Measurements from ENCODE around the gene CADPS.

The CADPS gene

DNA sequence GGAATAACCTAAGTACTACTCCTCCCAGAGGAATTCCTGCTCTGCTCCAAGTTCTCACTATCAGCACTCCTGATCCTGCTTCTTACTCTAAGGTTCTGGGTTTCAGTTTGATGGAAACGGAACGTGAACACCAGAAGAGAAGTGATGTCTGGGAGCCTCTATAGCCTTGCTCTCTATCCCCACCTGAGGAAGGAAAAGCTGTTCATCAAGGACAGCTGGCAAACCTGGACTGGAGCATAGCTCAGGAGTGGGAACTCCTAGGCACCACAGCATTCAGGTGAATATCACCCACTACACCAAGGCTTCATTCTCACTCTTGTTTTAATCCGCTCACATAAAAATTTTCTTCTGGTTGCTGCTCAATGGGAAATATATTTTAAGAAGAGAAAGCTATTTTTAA lies 13.0 kb upstream of the CADPS start:
- DNase-seq = no peak
- H3K36me3 Mint-ChIP-seq (ENCODE audit: low read depth) = no peaks in the 10 kb centered on the region
- H3K27ac Mint-ChIP-seq = no peak overlapping the region
- H3K27me3 Mint-ChIP-seq = no peaks in the 10 kb centered on the region
- H3K9me3 Mint-ChIP-seq = peaks cover 3% of the 10 kb centered on the region
- no peaks in the 10 kb centered on the region for H3K4me1 Mint-ChIP-seq (ENCODE audit: low read depth)
- H3K4me3 Mint-ChIP-seq = no peak overlapping the region

DNA sequence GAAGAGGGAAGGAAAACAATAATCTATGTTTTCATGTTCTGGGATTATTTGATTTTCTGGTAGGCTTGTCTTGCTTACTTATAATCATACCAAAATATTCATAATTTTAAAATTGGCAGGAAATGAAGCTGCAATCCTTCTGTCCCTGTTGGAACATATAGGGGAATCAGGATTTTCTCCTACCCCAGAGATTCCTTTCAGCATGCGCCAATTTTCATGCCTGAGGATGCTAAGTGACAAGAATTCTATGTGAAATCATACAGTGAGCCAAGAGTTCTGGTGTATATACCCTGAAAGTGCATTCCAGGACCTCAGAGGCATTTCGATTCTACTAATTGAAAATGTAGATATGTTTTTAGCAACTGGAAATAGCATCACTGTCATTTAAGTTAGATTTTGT lies 9.9 kb upstream of the CADPS start:
- Mint-ChIP-seq H3K27me3 (peaks cover 6% of the 10 kb centered on the region), H3K4me3 (no peak overlapping the region), H3K9me3 (peaks cover 3% of the 10 kb centered on the region), H3K36me3 (ENCODE audit: low read depth) (no peaks in the 10 kb centered on the region), H3K4me1 (ENCODE audit: low read depth) (no peaks in the 10 kb centered on the region), H3K27ac (no peak overlapping the region)
- no peak for DNase-seq

DNA sequence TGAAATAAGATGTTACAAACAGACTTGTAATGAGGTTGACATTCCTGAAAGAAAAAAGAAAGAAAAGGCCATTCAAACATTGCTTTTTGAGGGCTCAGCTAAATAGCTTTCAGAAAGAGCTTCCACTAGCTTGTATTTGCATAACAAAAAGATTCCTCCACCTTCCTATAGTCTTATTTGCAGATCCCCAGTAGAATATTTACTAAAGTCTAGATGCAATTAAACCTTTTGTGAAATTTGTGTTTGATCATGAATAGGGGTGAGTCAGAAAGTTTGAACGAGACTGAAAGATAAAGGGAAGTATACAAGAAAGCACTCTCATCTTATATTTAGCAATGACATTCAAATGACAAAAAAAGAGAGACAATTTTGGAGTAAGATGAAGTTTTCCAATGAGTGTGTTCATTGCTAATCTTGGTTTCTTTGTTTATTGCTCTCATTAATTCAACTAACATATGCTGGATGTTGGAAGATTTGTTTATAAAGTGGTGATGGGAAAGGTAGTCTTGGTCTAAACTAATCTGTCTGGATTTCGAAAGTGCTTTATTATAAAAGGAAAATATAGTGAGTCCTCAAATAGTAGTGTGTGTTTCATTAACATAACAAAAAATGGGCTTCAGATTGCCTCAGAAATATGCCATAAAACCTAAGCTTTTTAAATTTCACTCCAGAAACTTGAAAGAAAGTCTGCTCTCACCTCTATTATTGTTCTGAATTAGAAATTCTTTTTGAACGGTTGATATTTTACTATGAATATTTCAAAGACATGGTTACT lies 9.1 kb upstream of the CADPS start:
- DNase-seq = no peak
- no peaks in the 10 kb centered on the region for H3K4me1 Mint-ChIP-seq (ENCODE audit: low read depth)
- H3K27me3 Mint-ChIP-seq = peaks cover 7% of the 10 kb centered on the region
- H3K4me3 Mint-ChIP-seq = no peak overlapping the region
- H3K27ac Mint-ChIP-seq = no peak overlapping the region
- H3K9me3 Mint-ChIP-seq = no peaks in the 10 kb centered on the region
- H3K36me3 Mint-ChIP-seq (ENCODE audit: low read depth) = no peaks in the 10 kb centered on the region

DNA sequence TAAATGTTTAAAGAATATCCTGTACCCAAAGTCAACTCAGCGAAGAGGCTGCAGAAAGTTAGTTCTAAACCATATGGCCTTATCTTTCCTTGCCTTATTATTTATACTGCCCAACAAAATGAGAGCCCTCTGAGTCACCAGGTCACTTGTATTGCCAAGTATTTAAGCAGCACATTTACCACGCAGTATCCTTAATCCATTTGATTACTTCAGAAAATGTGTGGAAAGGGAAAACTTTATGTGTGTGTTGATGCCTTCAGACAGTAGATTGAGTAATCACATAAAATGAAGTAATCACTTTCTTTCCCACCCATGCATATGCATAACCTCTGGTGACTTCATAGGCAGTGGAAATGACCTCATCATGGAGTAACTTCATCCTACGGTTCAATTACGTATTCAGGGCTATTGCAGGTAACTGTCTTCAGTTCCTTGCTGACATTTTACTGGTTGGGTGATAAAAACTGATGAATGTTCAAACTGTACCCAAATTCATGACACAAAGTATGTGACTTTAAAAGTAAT lies 7.5 kb upstream of the CADPS start:
- Mint-ChIP-seq H3K4me1 (ENCODE audit: low read depth) (no peaks in the 10 kb centered on the region), H3K4me3 (no peak overlapping the region), H3K36me3 (ENCODE audit: low read depth) (no peaks in the 10 kb centered on the region), H3K9me3 (peaks cover 3% of the 10 kb centered on the region), H3K27me3 (peaks cover 16% of the 10 kb centered on the region), H3K27ac (no peak overlapping the region)
- no peak for DNase-seq

DNA sequence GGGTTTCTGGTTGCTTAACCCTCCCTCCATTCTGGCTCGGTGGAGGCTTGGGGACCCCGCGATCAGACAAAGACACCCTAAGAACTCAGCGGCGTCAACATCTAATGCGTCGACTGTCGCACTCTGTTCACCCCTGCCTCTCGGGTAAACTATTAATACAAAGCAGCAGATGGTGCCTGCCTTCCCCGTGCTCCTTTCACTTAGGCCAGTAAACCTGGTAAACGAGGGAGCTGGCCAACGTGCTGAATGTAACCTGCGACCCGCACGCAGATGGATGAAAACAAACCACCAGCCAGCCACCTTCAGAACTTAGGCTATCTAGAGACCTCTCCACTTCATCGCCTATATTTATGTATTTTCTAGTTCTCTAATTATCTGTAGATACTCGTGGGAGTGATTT lies 848 bp upstream of the CADPS start:
- H3K27me3 Mint-ChIP-seq = peaks cover 66% of the 10 kb centered on the region
- no peak overlapping the region for H3K27ac Mint-ChIP-seq
- no peak overlapping the region for H3K4me3 Mint-ChIP-seq
- no peaks in the 10 kb centered on the region for H3K4me1 Mint-ChIP-seq (ENCODE audit: low read depth)
- H3K36me3 Mint-ChIP-seq (ENCODE audit: low read depth) = no peaks in the 10 kb centered on the region
- DNase-seq = no peak
- peaks cover 3% of the 10 kb centered on the region for H3K9me3 Mint-ChIP-seq

DNA sequence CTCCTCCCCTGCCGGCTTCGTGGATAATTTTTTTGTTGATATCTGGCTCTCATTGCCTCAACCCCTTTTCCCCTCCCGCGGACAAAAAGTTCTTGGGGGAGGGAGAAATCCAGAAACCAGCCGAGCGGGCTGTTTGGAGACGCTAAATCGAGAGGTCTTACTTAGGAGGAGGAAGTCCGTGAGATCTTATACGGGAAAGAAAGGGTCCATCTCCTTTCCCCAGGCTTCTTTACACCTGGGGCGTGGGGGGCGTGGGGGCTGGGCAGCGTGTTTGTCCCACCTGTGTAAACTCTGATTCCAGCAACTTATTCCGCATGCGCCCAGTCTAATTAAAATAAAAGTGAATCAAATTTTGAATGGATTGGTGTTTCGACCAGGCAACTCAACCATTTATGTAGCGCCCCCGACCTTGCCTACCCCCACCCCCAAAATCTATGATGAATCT lies 364 bp upstream of the CADPS start:
- no peaks in the 10 kb centered on the region for H3K4me1 Mint-ChIP-seq (ENCODE audit: low read depth)
- no peaks in the 10 kb centered on the region for H3K36me3 Mint-ChIP-seq (ENCODE audit: low read depth)
- H3K9me3 Mint-ChIP-seq = peaks cover 3% of the 10 kb centered on the region
- no peak for DNase-seq
- H3K27me3 Mint-ChIP-seq = peaks cover 64% of the 10 kb centered on the region
- H3K4me3 Mint-ChIP-seq = no peak overlapping the region
- no peak overlapping the region for H3K27ac Mint-ChIP-seq

DNA sequence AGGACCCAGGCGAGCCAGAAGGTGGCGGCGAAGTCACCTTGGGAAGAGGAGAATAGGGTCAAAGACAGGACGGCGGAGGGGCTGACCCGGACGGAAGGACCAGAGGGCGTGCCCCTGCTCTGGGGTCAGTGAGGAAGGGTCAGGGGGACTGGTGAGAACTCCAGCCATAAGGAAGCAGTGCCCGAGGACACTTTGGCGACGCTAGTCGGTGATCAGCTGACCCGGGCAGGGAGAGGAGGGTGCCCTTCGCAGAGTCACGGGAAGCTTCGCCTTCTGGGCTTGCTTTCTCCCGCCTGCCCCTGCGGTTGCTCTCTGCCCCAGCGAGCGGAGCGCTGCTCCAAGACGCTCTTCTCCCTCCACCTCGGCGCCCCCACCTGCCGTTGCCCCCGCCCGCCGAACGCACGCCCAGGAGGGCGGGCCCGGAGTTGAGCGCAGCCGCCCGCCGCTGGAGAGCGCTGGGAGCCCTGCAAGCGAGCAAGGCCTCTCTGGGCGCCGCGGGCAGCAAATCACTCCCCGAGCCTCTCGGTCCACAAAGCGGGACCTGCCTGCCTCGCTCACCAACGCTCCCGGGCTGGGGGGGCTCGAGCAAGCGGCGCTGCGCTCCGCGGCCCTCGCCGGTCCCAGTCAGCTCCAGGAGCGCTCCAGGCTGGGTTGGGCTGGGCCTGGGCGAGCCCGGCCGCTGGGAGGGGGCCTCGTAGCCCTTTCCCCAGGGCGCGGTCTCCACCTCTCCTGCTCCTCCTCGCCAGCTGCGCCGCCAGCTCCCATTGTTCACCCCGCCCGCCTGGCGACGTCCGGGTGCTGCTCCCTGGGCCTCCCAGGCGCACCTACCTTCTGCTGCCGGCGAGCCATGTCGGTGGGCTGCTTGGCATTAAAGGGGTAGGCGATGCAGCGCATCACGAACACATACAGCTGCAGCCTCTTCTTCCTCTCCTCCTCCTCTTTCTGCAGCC lies 1.2 kb downstream of the CADPS start:
- Mint-ChIP-seq H3K27me3 (peaks cover 58% of the 10 kb centered on the region), H3K4me3 (no peak overlapping the region)
- no peak for DNase-seq

DNA sequence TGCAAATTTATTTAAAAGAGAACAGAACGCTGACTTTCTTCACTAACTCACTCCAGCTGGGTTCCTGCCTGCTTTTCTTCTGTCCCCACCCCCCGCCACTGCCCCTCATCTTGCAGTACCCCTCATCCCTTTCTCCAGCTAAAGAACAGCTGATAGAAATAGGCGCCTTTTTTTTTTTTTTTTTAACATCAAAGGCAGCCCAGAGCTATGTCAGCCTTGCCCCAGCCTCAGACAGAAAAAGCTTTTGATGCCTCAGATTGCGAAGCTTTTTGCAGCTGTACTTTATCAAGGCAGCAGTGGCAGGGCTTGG lies 1.8 kb downstream of the CADPS start:
- Mint-ChIP-seq H3K4me1 (ENCODE audit: low read depth) (no peaks in the 10 kb centered on the region), H3K36me3 (ENCODE audit: low read depth) (no peaks in the 10 kb centered on the region), H3K4me3 (no peak overlapping the region), H3K27ac (no peak overlapping the region), H3K9me3 (no peaks in the 10 kb centered on the region), H3K27me3 (peaks cover 54% of the 10 kb centered on the region)
- no peak for DNase-seq

More for the DNA sequence above, 1.2 kb downstream of the CADPS start:
- Mint-ChIP-seq H3K4me1 (ENCODE audit: low read depth) (no peaks in the 10 kb centered on the region), H3K9me3 (peaks cover 3% of the 10 kb centered on the region), H3K36me3 (ENCODE audit: low read depth) (no peaks in the 10 kb centered on the region), H3K27ac (no peak overlapping the region)

DNA sequence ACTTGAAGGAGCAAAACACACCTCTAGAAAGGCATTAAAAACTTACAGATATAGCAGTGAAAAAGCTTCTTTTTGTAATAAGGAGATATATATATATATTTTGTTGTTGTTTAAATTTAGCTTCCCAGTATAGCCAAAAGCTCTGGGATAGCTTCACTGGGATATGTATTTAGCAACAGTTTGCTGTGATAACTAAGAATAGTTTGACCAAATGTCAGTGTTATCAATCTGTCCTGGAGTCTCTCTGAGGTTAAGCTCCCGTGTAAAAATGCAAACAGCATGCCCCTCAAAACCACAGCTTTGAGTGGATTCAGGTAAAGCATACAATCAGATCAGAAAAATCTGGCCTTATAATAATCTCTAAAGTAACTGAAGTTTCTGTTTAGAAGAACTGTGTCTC lies 2.9 kb downstream of the CADPS start:
- H3K4me1 Mint-ChIP-seq (ENCODE audit: low read depth) = no peaks in the 10 kb centered on the region
- no peaks in the 10 kb centered on the region for H3K9me3 Mint-ChIP-seq
- H3K36me3 Mint-ChIP-seq (ENCODE audit: low read depth) = no peaks in the 10 kb centered on the region
- no peak overlapping the region for H3K27ac Mint-ChIP-seq
- peaks cover 45% of the 10 kb centered on the region for H3K27me3 Mint-ChIP-seq
- H3K4me3 Mint-ChIP-seq = no peak overlapping the region
- DNase-seq = no peak

DNA sequence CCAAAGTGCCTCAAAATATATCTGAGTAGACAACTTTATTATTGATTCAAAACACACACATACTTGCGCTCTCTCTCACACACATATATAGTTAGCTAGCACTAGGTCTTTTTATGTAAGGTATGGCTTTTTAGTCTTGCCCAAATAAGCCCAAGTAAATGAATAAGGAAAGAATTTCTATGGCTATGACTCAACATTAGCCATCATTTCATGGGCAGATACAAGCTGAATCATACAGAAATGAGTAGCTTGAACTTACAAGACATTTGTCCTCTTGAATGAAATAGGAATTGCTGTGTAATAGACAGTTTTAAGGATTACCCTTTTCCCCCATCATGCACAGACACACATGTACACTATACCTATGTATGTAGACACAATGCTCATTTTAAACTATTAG lies 4.9 kb downstream of the CADPS start:
- Mint-ChIP-seq H3K9me3 (no peaks in the 10 kb centered on the region), H3K4me3 (no peak overlapping the region), H3K4me1 (ENCODE audit: low read depth) (no peaks in the 10 kb centered on the region), H3K36me3 (ENCODE audit: low read depth) (no peaks in the 10 kb centered on the region), H3K27ac (no peak overlapping the region), H3K27me3 (peaks cover 26% of the 10 kb centered on the region)
- no peak for DNase-seq

DNA sequence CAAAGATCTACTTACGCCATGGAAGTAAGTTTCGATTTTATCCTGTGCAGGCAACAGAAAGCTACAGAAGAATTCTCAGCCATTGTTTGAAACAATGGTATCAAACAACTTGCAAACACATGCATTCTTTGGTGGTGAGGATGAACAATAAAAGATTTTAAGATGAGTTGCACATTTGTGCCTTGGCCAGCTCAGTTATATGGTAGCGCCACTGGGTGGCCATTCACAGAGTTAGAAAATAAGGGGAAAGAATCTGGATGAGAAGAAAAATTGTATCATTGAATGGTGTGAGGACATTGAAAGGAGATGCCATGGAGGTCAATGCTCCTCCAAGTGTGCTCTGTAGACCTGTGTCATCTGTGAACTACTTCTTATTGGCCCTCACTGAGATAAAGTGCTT lies 11.6 kb downstream of the CADPS start:
- DNase-seq = no peak
- Mint-ChIP-seq H3K9me3 (peaks cover 5% of the 10 kb centered on the region), H3K27ac (no peak overlapping the region), H3K27me3 (no peaks in the 10 kb centered on the region), H3K36me3 (ENCODE audit: low read depth) (no peaks in the 10 kb centered on the region), H3K4me1 (ENCODE audit: low read depth) (no peaks in the 10 kb centered on the region), H3K4me3 (no peak overlapping the region)

DNA sequence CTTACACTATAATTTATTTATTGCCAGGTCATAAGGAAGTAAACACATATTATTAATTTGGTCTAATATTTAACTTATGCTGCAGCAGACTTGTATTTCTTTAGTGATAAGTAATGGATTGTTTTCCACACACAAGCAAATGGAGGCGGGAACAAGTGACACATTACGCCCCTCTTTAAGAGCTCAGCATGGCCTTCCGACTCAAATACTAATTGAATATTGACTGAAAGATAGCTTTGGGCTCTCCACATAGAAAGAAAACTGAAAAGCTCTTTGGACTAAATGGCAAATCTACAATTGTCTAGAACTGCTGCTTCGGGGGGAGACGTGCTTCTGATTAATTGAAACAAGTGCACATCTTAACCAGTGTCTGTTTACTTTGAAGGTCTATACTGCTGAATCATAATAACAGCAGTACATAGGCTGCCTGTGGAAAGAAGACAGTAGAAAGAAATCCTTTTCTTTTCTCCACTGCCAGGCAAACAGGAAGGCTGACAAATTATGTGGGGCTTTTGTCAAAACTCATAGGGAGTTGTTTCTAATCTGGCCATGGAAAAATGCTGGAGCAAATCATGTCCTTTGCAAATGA lies 15.9 kb downstream of the CADPS start:
- no peak overlapping the region for H3K27ac Mint-ChIP-seq
- H3K4me3 Mint-ChIP-seq = no peak overlapping the region
- no peaks in the 10 kb centered on the region for H3K27me3 Mint-ChIP-seq
- H3K9me3 Mint-ChIP-seq = peaks cover 5% of the 10 kb centered on the region
- DNase-seq = no peak
- H3K36me3 Mint-ChIP-seq (ENCODE audit: low read depth) = no peaks in the 10 kb centered on the region
- no peaks in the 10 kb centered on the region for H3K4me1 Mint-ChIP-seq (ENCODE audit: low read depth)

DNA sequence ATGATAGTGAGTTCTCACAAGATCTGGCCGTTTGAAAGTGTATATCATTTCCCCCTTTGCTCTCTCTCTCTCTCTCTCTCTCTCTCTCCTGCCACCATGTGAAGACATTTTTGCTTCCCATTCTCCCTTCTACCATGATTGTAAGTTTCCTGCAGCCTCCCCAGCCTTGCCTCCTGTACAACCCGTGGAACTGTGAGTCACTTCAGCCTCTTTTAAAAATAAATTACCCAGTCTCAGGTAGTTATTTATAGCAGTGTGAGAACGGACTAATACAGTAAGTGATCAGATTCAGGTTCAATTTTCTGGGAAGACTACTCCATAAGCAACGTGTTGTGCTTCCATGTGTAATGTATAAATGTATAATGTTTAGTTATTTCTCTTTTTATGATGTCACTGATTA lies 29.2 kb downstream of the CADPS start:
- Mint-ChIP-seq H3K4me1 (ENCODE audit: low read depth) (no peaks in the 10 kb centered on the region), H3K4me3 (no peak overlapping the region), H3K36me3 (ENCODE audit: low read depth) (no peaks in the 10 kb centered on the region), H3K27me3 (no peaks in the 10 kb centered on the region), H3K27ac (no peak overlapping the region), H3K9me3 (peaks cover 9% of the 10 kb centered on the region)
- DNase-seq = no peak

DNA sequence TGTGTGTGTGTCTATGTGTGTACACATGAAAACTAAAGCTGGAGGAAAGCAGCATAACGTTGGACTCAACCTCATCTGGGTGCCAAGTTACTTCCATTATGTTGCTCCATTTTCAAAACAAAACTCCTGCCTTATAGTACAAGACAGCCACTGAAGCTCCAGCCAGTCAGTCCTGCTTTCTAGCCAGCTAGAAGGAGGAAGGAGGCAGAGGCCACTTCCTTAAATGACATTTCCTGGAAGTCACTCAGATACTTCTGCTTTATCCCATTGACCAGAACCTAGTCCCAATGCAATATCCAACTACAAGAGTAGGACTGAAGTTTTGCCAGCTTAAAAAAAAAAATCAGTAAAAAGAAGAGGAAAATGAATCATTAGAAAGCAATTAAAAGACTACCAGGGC lies 31.7 kb downstream of the CADPS start:
- Mint-ChIP-seq H3K9me3 (peaks cover 9% of the 10 kb centered on the region), H3K36me3 (ENCODE audit: low read depth) (no peaks in the 10 kb centered on the region), H3K4me1 (ENCODE audit: low read depth) (no peaks in the 10 kb centered on the region), H3K4me3 (no peak overlapping the region), H3K27me3 (no peaks in the 10 kb centered on the region), H3K27ac (no peak overlapping the region)
- DNase-seq = no peak

DNA sequence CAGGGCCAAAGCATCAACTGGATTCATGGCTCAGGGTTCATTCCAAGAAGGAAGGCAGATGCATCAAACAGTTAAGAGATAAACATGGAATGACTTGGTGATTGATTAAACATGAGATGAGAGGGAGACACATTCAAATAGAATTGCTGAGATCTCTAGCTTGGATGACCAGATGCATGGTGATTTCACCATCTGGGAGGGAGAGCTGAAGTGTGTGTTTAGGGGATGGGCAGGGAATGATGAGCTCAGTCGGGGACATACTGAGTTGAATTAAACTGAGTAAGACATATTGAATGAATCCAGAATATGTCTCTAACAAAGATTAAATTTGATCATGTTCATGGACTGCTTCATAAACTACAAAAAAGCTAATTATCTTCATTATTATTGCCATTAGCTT lies 35.5 kb downstream of the CADPS start:
- no peaks in the 10 kb centered on the region for H3K36me3 Mint-ChIP-seq (ENCODE audit: low read depth)
- DNase-seq = no peak
- no peak overlapping the region for H3K4me3 Mint-ChIP-seq
- H3K4me1 Mint-ChIP-seq (ENCODE audit: low read depth) = no peaks in the 10 kb centered on the region
- no peaks in the 10 kb centered on the region for H3K9me3 Mint-ChIP-seq
- H3K27me3 Mint-ChIP-seq = no peaks in the 10 kb centered on the region
- H3K27ac Mint-ChIP-seq = no peak overlapping the region
